ENCODE measurements around the gene RIC3. TPM values are rescaled to one million over a fixed set of nuclear protein-coding genes. Genes with fewer than 3 reads are reported as not detected.
"Not testable (repeated sequence)": the region's sequence is repeated elsewhere in the genome, so short reads cannot be mapped to it uniquely, and the experiment has no call there.

The RIC3 gene
- total and polyA plus RNA-seq, 10 donors: 11.6 to 32.7 (median 23.3) TPM

DNA sequence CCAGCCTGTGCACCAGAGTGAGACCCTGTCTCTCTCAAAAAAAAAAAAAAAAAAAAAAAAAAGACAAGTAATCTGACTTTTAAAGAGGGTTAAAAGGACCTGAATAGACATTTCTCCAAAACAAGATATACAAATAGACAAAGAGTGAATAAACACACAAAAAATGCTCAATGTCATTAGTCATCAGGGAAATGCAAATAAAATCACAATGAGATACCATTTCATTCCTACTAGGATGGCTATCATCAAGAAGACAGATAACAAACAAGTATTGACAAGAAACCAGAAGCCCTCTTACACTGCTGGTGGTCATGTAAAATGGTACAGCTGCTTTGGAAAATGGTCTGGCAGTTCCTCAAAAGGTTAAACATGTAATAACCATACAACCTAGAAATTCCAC lies 4.1 kb downstream of the RIC3 start:
- intact Hi-C loops (cut with DNase I; ENCODE audit: low total_unique reads): no loop called here
- Histone ChIP-seq H3K27me3 (replicated peaks in 1 of 7) (peaks cover 0 to 33% (median 9%) of the 10 kb centered on the region in 7 donors), H3K36me3 (no peaks in the 10 kb centered on the region), H3K4me1 (peaks cover 0 to 21% (median 12%) of the 10 kb centered on the region in 6 donors), H3K27ac (no peak overlapping the region), H3K4me3 (no peak overlapping the region), H3K9me3 (no peaks in the 10 kb centered on the region)
- DNase-seq: no peak
- no peak for TF ChIP-seq POLR2A (IDR thresholded peaks at IDR 0.05)
- no peak for TF ChIP-seq POLR2AphosphoS5 (IDR thresholded peaks at IDR 0.05)
- TF ChIP-seq, protein P1, sequence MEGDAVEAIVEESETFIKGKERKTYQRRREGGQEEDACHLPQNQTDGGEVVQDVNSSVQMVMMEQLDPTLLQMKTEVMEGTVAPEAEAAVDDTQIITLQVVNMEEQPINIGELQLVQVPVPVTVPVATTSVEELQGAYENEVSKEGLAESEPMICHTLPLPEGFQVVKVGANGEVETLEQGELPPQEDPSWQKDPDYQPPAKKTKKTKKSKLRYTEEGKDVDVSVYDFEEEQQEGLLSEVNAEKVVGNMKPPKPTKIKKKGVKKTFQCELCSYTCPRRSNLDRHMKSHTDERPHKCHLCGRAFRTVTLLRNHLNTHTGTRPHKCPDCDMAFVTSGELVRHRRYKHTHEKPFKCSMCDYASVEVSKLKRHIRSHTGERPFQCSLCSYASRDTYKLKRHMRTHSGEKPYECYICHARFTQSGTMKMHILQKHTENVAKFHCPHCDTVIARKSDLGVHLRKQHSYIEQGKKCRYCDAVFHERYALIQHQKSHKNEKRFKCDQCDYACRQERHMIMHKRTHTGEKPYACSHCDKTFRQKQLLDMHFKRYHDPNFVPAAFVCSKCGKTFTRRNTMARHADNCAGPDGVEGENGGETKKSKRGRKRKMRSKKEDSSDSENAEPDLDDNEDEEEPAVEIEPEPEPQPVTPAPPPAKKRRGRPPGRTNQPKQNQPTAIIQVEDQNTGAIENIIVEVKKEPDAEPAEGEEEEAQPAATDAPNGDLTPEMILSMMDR (IDR thresholded peaks at IDR 0.05 in 8 of 11, conservative IDR thresholded peaks at IDR 0.05 in 3 of 11): no peak

- H3K9me3 ChIP-seq; intact Hi-C loops (cut with DNase I; ENCODE audit: low total_unique reads); H3K4me3 ChIP-seq; H3K27me3 ChIP-seq (replicated peaks in 1 of 7); DNase-seq; H3K27ac ChIP-seq; H3K4me1 ChIP-seq; H3K36me3 ChIP-seq: not testable (repeated sequence)
- WGBS, 5 donors: 86 to 93% (median 87%) methylated on average over 11 to 13 of the region's 13 CpGs
These were observed 7.1 kb downstream of the RIC3 start for GRCh38 chr11:8161627-8162304.

- intact Hi-C loops (cut with DNase I; ENCODE audit: low total_unique reads): no loop called here
- no peak for DNase-seq
- Histone ChIP-seq H3K27ac (no peak overlapping the region), H3K4me3 (no peak overlapping the region), H3K9me3 (no peaks in the 10 kb centered on the region), H3K4me1 (no peaks in the 10 kb centered on the region), H3K27me3 (replicated peaks in 1 of 7) (no peaks in the 10 kb centered on the region), H3K36me3 (peaks cover 0 to 5% (median 0%) of the 10 kb centered on the region in 6 donors)
- 88 to 97% (median 94%) methylated on average over 3 of the region's 3 CpGs for WGBS, 5 donors
- TF ChIP-seq POLR2A (IDR thresholded peaks at IDR 0.05): no peak
- no peak for TF ChIP-seq POLR2AphosphoS5 (IDR thresholded peaks at IDR 0.05)
- TF ChIP-seq, protein P1 (IDR thresholded peaks at IDR 0.05 in 8 of 11, conservative IDR thresholded peaks at IDR 0.05 in 3 of 11): no peak
These were observed 11.9 kb downstream of the RIC3 start for GRCh38 chr11:8156877-8157276.

DNA sequence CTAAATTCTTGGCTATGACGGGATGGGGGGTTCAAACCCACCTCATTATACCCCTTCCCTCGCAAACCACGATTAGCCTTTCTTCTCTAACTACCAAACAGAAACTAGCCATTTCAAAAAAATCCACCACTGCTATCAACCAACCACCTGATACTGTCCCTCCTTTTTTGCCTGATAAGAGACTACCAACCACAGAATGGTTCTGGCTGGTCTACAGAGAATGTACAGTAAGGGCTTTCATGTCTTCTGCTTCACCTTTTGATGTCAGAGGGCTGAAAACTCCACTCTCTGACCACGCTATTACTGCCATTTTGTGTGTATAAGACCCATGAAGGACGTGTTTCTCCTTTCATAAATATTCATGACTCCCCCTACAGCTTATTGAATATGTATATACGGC lies 19.1 kb downstream of the RIC3 start:
- 83 to 90% (median 88%) methylated on average over 6 of the region's 6 CpGs for WGBS, 5 donors
- TF ChIP-seq POLR2A (IDR thresholded peaks at IDR 0.05): no peak
- no peak for TF ChIP-seq POLR2AphosphoS5 (IDR thresholded peaks at IDR 0.05)
- TF ChIP-seq, protein P1 (IDR thresholded peaks at IDR 0.05 in 8 of 11, conservative IDR thresholded peaks at IDR 0.05 in 3 of 11): no peak
- no peaks in the 10 kb centered on the region for H3K9me3 ChIP-seq
- intact Hi-C loops (cut with DNase I; ENCODE audit: low total_unique reads): no loop called here
- peaks cover 0 to 5% (median 0%) of the 10 kb centered on the region in 6 donors for H3K36me3 ChIP-seq
- no peak overlapping the region for H3K4me3 ChIP-seq
- H3K27ac ChIP-seq: no peak overlapping the region
- DNase-seq: no peak
- no peaks in the 10 kb centered on the region for H3K4me1 ChIP-seq
- no peaks in the 10 kb centered on the region for H3K27me3 ChIP-seq (replicated peaks in 1 of 7)
